T-cell (primary cell): Measurements from ENCODE around the gene ADK. TPM values are rescaled to one million over a fixed set of nuclear protein-coding genes. Genes with fewer than 3 reads are reported as not detected.

ENCODE experiments used
- ATAC-seq, 4 experiments: fragments of 200-7000 bp in 3 of 4; fragments of 150-1000 bp in 1 of 4; cut with Tn5 transposase; replicated peaks in 1 of 4; 1 replicate in 3 of 4; 2 replicates in 1 of 4; pipeline ENCODE4 v1.10.0; 2021; ENCODE audit warnings: moderate library complexity in 3 of 4, mild to moderate bottlenecking in 2 of 4, moderate number of reproducible peaks in 1 of 4
- CTCF ChIA-PET, 2 donors: fragments of 300-600 bp; sonication (Branson Sonifier 250); formaldehyde crosslinking; loops; one replicate each; lab custom pipeline; 2022; ENCODE audit warnings: antibody characterized with exemption in 2 of 2; lab: Charles Lee
- POLR2A ChIA-PET, 2 donors: fragments of 300-600 bp; sonication (Branson Sonifier 250); formaldehyde crosslinking; loops; one replicate each; lab custom pipeline; 2022; ENCODE audit warnings: antibody characterized with exemption in 2 of 2; lab: Charles Lee
- DNase-seq, 35 experiments: peaks; one replicate each; pipeline versions ENCODE4 v3.0.0 to v3.0.0-alpha.2; 2013 to 2023
- H3K27ac ChIP-seq: one replicate; pipeline ENCODE4 v1.5.1; 2013; ENCODE audit warnings: low read length
- H3K27me3 ChIP-seq, 2 experiments: replicated peaks in 1 of 2; 1 replicate in 1 of 2; 2 replicates in 1 of 2; pipeline versions ENCODE4 v1.6.1 to v1.7.0; 2013; ENCODE audit warnings: low read length in 1 of 2, mixed read lengths in 1 of 2; ENCODE audit not compliant: control insufficient read depth in 2 of 2, insufficient read depth in 2 of 2; ENCODE audit errors: extremely low read depth in 1 of 2
- H3K36me3 ChIP-seq, 2 donors: 1 replicate in 1 of 2; 2 replicates in 1 of 2; pipeline versions ENCODE4 v1.6.1 to v1.7.0; 2013; ENCODE audit warnings: low read length in 1 of 2; ENCODE audit not compliant: control insufficient read depth in 2 of 2, insufficient read depth in 1 of 2; ENCODE audit errors: extremely low read depth in 1 of 2
- H3K4me1 ChIP-seq, 2 experiments: 1 replicate in 1 of 2; 2 replicates in 1 of 2; pipeline versions ENCODE4 v1.6.1 to v1.7.0; 2013; ENCODE audit warnings: low read length in 2 of 2, mixed read lengths in 1 of 2; ENCODE audit not compliant: insufficient read depth in 2 of 2, control insufficient read depth in 1 of 2; ENCODE audit errors: extremely low read depth in 1 of 2
- H3K4me3 ChIP-seq, 2 donors: 1 replicate in 1 of 2; 2 replicates in 1 of 2; pipeline versions ENCODE4 v1.5.1 to v1.7.0; 2013; ENCODE audit warnings: mild to moderate bottlenecking in 2 of 2, low read length in 1 of 2, moderate library complexity in 1 of 2; ENCODE audit not compliant: control insufficient read depth in 1 of 2; ENCODE audit errors: extremely low read depth in 1 of 2
- H3K9me3 ChIP-seq: 2 replicates; pipeline ENCODE4 v1.7.0; 2013
- H3K27ac Mint-ChIP-seq, 2 donors: one replicate each; pipeline ENCODE4 v1.8.0; 2020 to 2021; ENCODE audit warnings: mild to moderate bottlenecking in 2 of 2, mixed read lengths in 2 of 2
- H3K27me3 Mint-ChIP-seq, 2 donors: one replicate each; pipeline ENCODE4 v1.8.0; 2021 to 2022; ENCODE audit warnings: mixed read lengths in 2 of 2
- H3K36me3 Mint-ChIP-seq: one replicate; pipeline ENCODE4 v1.8.0; 2021; ENCODE audit warnings: mixed read lengths
- H3K4me1 Mint-ChIP-seq, 3 donors: one replicate each; pipeline ENCODE4 v1.8.0; 2020 to 2022; ENCODE audit warnings: mixed read lengths in 3 of 3, mild to moderate bottlenecking in 1 of 3
- H3K4me3 Mint-ChIP-seq, 3 donors: one replicate each; pipeline ENCODE4 v1.8.0; 2020 to 2022; ENCODE audit warnings: mild to moderate bottlenecking in 3 of 3, mixed read lengths in 3 of 3, moderate library complexity in 3 of 3
- H3K9me3 Mint-ChIP-seq, 3 donors: one replicate each; pipeline ENCODE4 v1.8.0; 2020 to 2022; ENCODE audit warnings: mixed read lengths in 3 of 3
- WGBS: methylation state at CpG from one replicate; pipeline ENCODE4 v1.1.5; 2013; ENCODE audit warnings: missing lambda C conversion rate; ENCODE audit not compliant: insufficient coverage; 5-methylcytosine and 5-hydroxymethylcytosine counted together
- total RNA-seq, 35 experiments: library from RNA in 6 of 35; stranded (reverse) in 6 of 35; fragments of 120-200 nt in 1 of 35; gene quantifications; one replicate each; pipeline versions ENCODE4 v1.2.1 to v1.2.4 and lab custom pipeline; 2013 to 2026

ADK gene
- total RNA-seq, 5 donors from 2014 or later (not counting 1 experiment from before 2014, with no cell fraction given), result 20.7 to 32.8 (median 23.6) TPM

GRCh38 chr10:74510594-74510993 lies 359.6 kb downstream of the ADK start:
- Mint-ChIP-seq H3K27ac (no peak overlapping the region), H3K27me3 (no peaks in the 10 kb centered on the region), H3K4me1 (no peaks in the 10 kb centered on the region), H3K9me3 (peaks cover 13 to 54% (median 28%) of the 10 kb centered on the region in 3 donors), H3K4me3 (no peak overlapping the region), H3K36me3 (peaks cover 82% of the 10 kb centered on the region)
- Histone ChIP-seq H3K4me1 (no peaks in the 10 kb centered on the region), H3K27me3 (no peaks in the 10 kb centered on the region), H3K9me3 (peaks cover 8% of the 10 kb centered on the region), H3K36me3 (peaks cover 0 to 5% of the 10 kb centered on the region in 2 donors), H3K4me3 (no peak overlapping the region), H3K27ac (no peak overlapping the region)
- WGBS, result 100% methylated on average over 3 of the region's 3 CpGs
- CTCF ChIA-PET, result no interaction called here
- POLR2A ChIA-PET, result no interaction called here
- no peak for ATAC-seq
- no peak for DNase-seq

- no peaks in the 10 kb centered on the region for H3K4me1 Mint-ChIP-seq
- H3K36me3 ChIP-seq, result peaks cover 0 to 6% of the 10 kb centered on the region in 2 donors
- H3K4me1 ChIP-seq, result no peaks in the 10 kb centered on the region
- peaks cover 79% of the 10 kb centered on the region for H3K36me3 Mint-ChIP-seq
- no peak overlapping the region for H3K4me3 Mint-ChIP-seq
- H3K4me3 ChIP-seq, result no peak overlapping the region
- peaks cover 13 to 54% (median 28%) of the 10 kb centered on the region in 3 donors for H3K9me3 Mint-ChIP-seq
- H3K9me3 ChIP-seq, result peaks cover 8% of the 10 kb centered on the region
- POLR2A ChIA-PET, result no interaction called here
- no peaks in the 10 kb centered on the region for H3K27me3 Mint-ChIP-seq
- H3K27ac ChIP-seq, result no peak overlapping the region
- H3K27ac Mint-ChIP-seq, result no peak overlapping the region
- CTCF ChIA-PET, result no interaction called here
- ATAC-seq (no peak), DNase-seq (no peak)
- no peaks in the 10 kb centered on the region for H3K27me3 ChIP-seq
Measured at GRCh38 chr10:74511051-74511450, 360.0 kb downstream of the ADK start.

DNA sequence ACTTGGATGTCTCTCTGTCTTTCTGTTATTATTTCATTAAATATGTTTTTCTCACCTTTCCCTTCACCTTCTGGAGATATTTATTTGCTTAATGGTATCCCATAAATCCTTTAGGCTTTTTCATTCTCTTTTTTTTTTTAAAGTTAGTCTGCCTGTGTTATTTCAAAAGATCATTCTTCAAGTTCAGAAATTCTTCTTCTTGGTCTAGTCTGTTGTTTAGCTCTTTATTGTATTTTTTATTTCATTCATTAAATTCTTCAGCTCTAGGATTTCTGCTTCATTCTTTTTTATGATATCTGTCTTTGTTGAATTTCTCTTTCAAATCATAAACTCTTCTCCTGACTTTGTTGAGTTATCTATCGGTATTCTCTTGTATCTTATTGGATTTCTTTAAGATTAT lies 363.3 kb downstream of the ADK start:
- Histone ChIP-seq H3K4me3 (no peak overlapping the region), H3K36me3 (peaks cover 0 to 4% of the 10 kb centered on the region in 2 donors), H3K4me1 (no peaks in the 10 kb centered on the region), H3K9me3 (peaks cover 8% of the 10 kb centered on the region), H3K27ac (no peak overlapping the region), H3K27me3 (no peaks in the 10 kb centered on the region)
- H3K4me3 Mint-ChIP-seq, result no peak overlapping the region
- no peak overlapping the region for H3K27ac Mint-ChIP-seq
- DNase-seq (no peak), ATAC-seq (no peak)
- CTCF ChIA-PET, result no interaction called here
- no peaks in the 10 kb centered on the region for H3K27me3 Mint-ChIP-seq
- WGBS, result no CpG with 5 or more reads among the region's 1 CpG
- POLR2A ChIA-PET, result no interaction called here
- no peaks in the 10 kb centered on the region for H3K4me1 Mint-ChIP-seq
- H3K9me3 Mint-ChIP-seq, result peaks cover 13 to 54% (median 31%) of the 10 kb centered on the region in 3 donors
- H3K36me3 Mint-ChIP-seq, result peaks cover 73% of the 10 kb centered on the region

DNA sequence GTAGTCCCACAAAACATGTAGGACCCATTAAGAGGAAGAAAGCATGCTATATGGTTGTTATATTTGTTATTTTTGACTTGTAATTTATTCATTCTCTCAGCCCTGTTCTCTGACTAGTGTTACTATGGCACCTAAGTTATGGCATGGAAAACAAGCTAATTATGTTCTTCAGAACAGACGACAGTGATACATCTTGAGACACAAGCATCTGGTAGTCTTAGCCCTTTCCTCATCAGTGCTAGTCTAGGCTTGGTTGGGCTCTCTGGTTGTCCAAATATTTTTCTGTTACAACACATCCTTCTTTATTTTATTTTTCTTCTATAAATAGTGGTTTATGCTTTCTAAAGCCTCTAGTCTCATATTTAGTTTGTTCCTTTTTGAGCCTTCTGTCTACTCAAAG lies 367.0 kb downstream of the ADK start:
- Mint-ChIP-seq H3K4me1 (no peaks in the 10 kb centered on the region), H3K9me3 (peaks cover 13 to 20% (median 16%) of the 10 kb centered on the region in 3 donors), H3K27ac (no peak overlapping the region), H3K36me3 (peaks cover 36% of the 10 kb centered on the region), H3K27me3 (no peaks in the 10 kb centered on the region), H3K4me3 (no peak overlapping the region)
- Histone ChIP-seq H3K4me3 (no peak overlapping the region), H3K27me3 (no peaks in the 10 kb centered on the region), H3K27ac (no peak overlapping the region), H3K36me3 (peaks cover 0 to 4% of the 10 kb centered on the region in 2 donors), H3K4me1 (no peaks in the 10 kb centered on the region), H3K9me3 (peaks cover 8% of the 10 kb centered on the region)
- no CpG with 5 or more reads among the region's 1 CpG for WGBS
- ATAC-seq, result no peak
- POLR2A ChIA-PET, result interaction anchor here in 1 of 2 donors (0.5 kb wide), 1 partner anchor 422 kb away, joined by 5 read pairs; no protein-coding TSS in a partner anchor
- CTCF ChIA-PET, result interaction anchor here in 1 of 2 donors (0.7 kb wide), 1 partner anchor 345 kb away, joined by 3 read pairs; no protein-coding TSS in a partner anchor
- no peak for DNase-seq

DNA sequence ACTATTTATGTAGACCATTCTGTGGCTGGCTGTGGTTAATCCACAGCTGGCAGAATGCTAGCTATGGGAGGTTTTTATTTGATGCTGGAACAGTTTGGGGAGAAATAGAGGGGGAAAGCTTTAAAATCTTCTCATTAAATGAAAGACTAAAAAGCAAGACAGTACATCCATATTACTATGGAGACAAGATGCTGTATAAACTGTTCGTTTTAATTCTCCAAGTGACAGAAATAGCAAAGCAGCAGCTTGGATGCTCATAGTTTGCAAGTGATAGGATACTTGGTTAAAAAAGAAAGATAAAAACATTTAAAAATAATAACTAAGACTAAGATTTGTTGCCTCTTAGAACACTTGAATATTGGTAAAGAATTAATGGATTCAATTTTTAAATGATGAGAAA lies 370.5 kb downstream of the ADK start:
- no peaks in the 10 kb centered on the region for H3K36me3 ChIP-seq
- H3K27ac ChIP-seq, result no peak overlapping the region
- no peaks in the 10 kb centered on the region for H3K9me3 ChIP-seq
- DNase-seq, result no peak
- H3K27me3 ChIP-seq, result no peaks in the 10 kb centered on the region
- H3K4me3 ChIP-seq, result no peak overlapping the region
- H3K4me1 ChIP-seq, result no peaks in the 10 kb centered on the region
- Mint-ChIP-seq H3K9me3 (no peaks in the 10 kb centered on the region), H3K4me3 (no peak overlapping the region), H3K4me1 (no peaks in the 10 kb centered on the region), H3K36me3 (peaks cover 20% of the 10 kb centered on the region), H3K27me3 (no peaks in the 10 kb centered on the region), H3K27ac (no peak overlapping the region)
- ATAC-seq, result no peak
- no CpG with 5 or more reads among the region's 1 CpG for WGBS
- ChIA-PET POLR2A (no interaction called here), CTCF (no interaction called here)

GRCh38 chr10:74523199-74523598 lies 372.2 kb downstream of the ADK start:
- ChIA-PET CTCF (no interaction called here), POLR2A (no interaction called here)
- Mint-ChIP-seq H3K27me3 (no peaks in the 10 kb centered on the region), H3K4me1 (no peaks in the 10 kb centered on the region), H3K9me3 (no peaks in the 10 kb centered on the region), H3K4me3 (no peak overlapping the region), H3K27ac (no peak overlapping the region), H3K36me3 (peaks cover 31% of the 10 kb centered on the region)
- H3K27ac ChIP-seq, result no peak overlapping the region
- no peak for DNase-seq
- H3K4me3 ChIP-seq, result no peak overlapping the region
- no peak for ATAC-seq
- H3K27me3 ChIP-seq, result no peaks in the 10 kb centered on the region
- 100% methylated on average over 2 of the region's 2 CpGs for WGBS
- no peaks in the 10 kb centered on the region for H3K4me1 ChIP-seq
- H3K9me3 ChIP-seq, result no peaks in the 10 kb centered on the region
- H3K36me3 ChIP-seq, result peaks cover 0 to 3% of the 10 kb centered on the region in 2 donors

DNA sequence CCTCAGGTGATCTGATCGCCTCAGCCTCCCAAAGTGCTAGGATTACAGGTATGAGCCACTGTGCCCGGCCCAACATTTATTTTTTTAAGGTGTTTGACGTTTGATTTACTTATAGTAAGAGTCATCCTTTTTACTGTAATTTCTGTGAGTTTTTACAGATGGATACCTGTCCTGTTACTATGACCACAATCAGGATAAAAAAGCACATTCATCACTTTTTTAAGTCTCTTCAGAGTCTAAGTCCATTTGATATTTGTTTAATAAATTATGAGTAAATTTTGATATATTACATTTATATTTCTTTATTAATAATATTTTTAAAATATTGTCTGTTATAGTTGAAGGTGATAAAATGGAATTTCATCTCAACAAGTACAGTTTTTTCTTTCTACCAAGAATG lies 374.9 kb downstream of the ADK start:
- H3K9me3 ChIP-seq, result no peaks in the 10 kb centered on the region
- ChIA-PET CTCF (no interaction called here), POLR2A (no interaction called here)
- H3K9me3 Mint-ChIP-seq, result no peaks in the 10 kb centered on the region
- no peaks in the 10 kb centered on the region for H3K4me1 ChIP-seq
- no peak overlapping the region for H3K27ac ChIP-seq
- no peaks in the 10 kb centered on the region for H3K27me3 ChIP-seq
- H3K27me3 Mint-ChIP-seq, result no peaks in the 10 kb centered on the region
- H3K4me1 Mint-ChIP-seq, result no peaks in the 10 kb centered on the region
- DNase-seq (no peak), ATAC-seq (no peak)
- H3K4me3 Mint-ChIP-seq, result no peak overlapping the region
- H3K36me3 ChIP-seq, result peaks cover 0 to 3% of the 10 kb centered on the region in 2 donors
- H3K4me3 ChIP-seq, result no peak overlapping the region
- peaks cover 45% of the 10 kb centered on the region for H3K36me3 Mint-ChIP-seq
- no CpG with 5 or more reads among the region's 3 CpGs for WGBS
- no peak overlapping the region for H3K27ac Mint-ChIP-seq
